Stimulated activated CD4-positive, alpha-beta T cell treated with anti-CD3 and anti-CD28 coated beads, Interleukin-15, amount 100 ng/mL, for 1 hour (primary cell): Measurements from ENCODE around the gene AURKB.
"Not testable (repeated sequence)": the region's sequence is repeated elsewhere in the genome, so short reads cannot be mapped to it uniquely, and the experiment has no call there.

Experiments
- DNase-seq, 2 donors: peaks; one replicate each; pipeline ENCODE4 v3.0.0-alpha.2; 2020; ENCODE audit warnings: low read depth in 1 of 2, low spot score in 1 of 2

Gene AURKB

GRCh38 chr17:8189041-8189710, 21.2 kb downstream of the AURKB start:
- DNase-seq: no peak

DNA sequence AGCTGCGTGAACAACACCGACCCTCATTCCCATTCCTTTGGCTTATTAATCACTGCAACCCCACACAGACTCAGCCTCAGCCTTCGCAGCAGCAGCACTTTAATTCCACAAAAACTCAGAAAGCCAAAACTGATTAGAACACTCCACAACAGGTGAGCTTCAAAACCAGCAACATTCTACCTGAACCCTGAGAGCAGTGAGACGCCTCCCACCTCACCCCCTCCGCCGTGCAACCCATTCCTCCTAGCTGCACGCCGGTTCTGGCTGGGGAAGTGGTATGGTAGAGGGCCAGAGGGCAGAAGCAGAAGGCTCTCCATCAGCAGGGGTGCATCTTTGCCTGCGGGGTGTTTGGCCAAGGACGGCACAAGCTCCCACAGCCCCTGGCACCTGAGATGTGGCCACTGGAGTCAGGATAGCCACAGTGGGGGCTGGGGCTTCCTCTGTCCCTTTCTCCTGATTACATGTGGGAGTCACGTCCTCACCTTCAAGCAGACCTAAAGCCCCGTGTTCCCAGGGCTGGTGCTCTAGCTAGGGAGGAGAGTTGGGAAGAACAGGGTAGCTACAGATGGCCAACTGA, 22.0 kb downstream of the AURKB start:
- no peak for DNase-seq

- DNase-seq: peak; percentile 77 to 88
Measured at GRCh38 chr17:8187517-8188262, 22.7 kb downstream of the AURKB start.

- DNase-seq: peak; percentile 80 to 92
Measured at GRCh38 chr17:8186787-8187516, 23.4 kb downstream of the AURKB start.

DNA sequence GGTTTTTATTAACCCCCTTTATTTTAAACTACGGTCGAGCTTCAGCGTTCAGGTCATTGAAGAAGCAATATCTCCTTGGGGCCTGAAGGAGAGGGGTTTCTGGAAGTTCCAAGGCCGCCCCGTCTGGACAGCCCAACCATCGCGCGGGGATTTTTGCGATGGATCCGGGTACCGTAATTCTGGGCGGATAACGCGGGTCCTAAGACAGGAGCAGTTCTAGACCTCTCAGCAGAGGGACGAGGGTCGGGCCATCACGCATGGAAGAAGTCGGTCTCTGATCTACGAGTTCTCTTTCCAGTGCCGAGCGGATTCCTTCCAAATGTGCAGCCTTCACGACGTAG, 24.0 kb downstream of the AURKB start:
- DNase-seq: no peak

DNA sequence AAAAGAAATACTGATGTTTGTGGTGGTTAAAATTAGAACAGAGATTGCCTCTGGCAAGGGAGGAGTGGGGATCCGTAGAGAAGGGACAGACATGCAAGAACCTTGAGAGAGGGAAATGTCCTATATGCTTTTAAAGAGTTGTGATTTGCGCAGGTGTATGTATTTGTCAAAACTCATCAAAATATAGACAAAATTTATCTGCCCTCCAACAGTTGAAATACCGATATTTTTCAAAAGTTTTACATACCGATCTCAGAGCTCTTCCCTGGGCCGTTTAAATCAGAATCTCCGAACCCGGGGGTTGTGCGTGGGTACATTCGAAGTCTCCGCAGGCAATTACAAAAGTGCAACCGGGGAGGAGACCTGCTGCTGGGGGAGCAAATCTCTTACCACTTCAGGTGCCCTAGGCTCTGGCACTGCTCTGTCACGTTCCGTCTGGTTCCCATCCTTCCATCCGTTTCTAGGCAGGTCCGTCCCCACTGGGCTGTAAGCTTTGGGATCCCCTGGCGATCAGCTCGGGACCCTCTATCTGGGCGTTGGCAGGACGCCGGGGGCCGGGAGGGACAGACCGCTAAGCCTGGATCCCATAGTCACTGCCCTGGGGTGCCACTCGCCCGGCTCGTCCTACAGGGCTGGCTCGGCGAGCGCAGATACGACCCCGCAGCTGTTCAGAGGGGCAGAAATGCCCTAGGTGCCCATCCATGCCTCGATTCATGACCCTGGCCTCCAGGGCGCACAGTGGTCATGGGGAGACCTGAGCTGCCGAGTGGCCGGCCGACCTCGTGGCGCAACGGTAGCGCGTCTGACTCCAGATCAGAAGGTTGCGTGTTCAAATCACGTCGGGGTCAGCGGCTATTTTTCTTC, 24.6 kb downstream of the AURKB start:
- peak; percentile 90 to 94 for DNase-seq

DNA sequence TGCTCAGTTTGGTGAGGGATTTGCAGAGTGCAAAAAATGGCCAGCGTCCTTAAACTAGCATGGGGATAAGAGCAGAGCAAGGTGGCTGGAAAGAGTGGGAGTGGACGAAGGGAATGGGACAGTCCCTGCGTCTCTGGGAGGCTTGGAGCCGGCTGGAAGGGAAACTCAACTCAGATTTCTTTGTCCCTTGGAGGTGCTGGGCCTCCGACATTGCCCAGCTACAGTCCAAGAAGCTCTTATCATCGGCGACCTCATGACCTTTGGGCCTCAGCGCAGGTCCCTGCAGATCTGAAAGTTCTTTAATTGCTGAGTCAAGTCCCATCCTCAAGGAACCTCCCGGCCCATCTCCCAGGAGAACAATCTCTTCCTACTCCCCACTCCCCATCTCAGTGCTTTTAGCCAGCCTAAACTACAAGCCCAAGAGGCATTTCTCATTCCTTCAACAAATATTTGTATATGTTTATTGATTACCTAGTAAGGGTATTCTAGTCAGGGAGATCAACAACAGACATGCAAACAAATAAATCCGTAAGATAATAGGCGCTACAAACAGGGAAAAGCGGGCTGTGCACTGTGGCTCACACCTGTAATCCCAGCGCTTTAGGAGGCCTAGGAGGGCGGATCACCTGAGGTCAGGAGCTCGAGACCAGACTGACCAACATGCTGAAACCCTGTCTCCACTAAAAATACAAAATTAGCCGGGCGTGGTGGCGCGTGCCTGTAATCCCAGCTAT, 33.2 kb downstream of the AURKB start:
- DNase-seq: no peak

DNA sequence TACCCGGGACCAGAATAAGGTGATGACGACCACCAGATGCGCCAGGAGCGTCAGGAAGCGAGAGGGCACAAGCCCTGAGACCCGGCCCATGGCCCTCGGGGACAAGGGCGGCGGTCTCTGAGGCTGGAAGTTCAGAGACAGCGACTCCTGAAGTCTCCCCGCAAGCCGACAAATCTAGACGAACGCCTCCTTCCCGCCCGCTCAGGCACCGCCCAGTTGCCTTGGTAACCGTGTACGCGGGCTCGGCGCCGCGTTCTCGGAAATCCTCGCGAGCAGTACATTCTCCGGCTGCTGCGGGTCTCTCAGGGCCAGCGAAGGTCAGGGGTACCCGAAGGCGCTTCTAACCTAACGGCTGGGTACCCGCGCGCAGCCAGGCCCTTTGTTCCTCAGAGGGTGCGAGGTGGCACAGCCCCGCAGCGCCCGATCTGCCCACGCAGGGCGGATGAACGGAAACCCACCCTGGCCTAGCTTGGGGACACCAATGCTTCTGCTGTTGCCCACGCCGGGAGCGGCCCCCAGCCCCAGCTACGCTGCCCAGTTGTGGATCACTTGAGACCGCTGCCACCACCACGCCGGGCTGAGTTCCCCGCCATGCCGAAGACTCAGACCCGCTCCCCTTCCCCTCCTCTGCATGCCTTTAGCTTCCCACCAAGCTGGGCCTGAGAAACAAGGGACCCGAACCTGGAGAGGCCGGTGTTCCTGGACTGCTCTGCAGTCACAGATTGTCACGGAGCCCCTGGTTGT, 34.0 kb downstream of the AURKB start, which contains the start of gene TMEM107:
TSS of gene TMEM107 (minus strand) at position 184 of the 744 bp plus-strand sequence. CDS start at position 90, 94 bp downstream.
- DNase-seq: peak; percentile 71 to 73

- DNase-seq: no peak
Measured at GRCh38 chr17:8175795-8176196, 34.6 kb downstream of the AURKB start.

DNA sequence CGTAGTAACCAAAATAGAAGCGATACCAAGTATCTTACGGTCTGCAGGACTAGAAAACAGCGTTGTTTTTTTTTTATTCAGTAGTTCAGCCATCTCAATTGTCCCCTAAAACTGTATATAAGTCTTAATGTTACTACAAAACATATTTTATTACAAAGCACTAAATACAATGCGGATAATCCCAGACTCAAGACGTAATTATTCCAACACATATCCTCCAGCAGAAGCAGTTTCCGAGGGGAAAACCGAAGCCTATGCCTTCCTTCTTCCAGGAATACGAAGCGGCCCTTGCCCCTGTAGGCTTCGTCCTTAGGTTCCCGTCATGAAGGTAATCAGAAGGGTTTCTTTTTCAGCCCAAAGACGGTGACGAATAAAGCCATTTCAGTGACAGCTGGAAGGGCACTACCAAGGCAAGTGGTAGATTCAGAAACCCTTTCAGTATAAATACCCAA, 36.5 kb downstream of the AURKB start:
- no peak for DNase-seq

DNA sequence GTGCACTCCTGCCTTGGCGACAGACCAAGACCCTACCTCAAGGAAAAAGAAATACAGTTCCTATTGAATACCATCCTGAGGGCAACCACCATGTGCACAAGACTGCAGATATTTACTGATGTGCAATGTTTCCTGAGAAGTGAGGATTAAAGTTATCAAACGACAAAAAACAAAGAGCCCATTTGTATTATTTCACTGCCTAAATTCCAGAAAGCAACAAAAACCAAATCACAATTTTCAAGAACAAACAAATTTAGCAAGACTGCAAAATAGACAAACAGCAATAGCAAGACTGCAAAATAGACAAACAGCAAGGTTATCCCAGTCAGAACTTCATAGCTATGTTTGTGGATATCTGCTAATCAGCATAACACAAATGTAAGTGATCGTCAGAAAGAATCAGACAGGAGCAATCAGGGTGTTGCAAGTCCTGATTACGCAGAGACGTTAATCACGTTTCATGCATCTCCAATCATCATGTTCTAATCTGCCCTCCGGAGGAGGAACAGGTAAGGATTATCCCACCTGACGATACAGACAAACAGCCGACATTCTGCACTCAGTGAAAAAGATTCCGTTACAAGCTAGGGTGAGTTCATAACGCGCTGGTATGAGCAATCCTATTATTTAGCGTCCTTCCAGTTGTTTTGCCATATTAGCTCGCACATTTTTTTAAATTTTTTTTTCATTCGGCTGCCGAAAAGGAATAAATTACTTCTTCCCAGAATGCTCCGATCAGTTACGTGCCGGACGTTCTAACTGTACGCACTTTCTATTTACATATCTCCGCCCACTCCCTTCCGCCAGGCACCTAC, 37.1 kb downstream of the AURKB start:
- no peak for DNase-seq

DNA sequence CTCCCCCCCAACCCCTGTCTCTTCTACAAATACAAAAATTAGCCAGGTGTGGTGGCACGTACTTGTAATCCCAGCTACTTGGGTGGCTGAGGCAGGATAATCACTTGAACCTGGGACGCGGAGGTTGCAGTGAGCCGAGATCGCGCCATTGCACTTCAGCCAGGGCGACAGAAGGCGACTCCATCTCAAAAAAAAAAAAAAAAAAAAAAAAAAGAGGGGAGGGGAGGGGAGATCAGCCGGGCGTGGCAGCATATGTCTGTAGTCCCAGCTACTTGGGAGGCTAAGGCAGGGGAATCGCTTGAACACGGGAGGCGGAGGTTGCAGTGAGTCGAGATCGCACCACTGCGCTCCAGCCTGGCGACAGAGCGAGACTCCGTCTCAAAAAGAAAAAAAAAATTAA, 40.2 kb downstream of the AURKB start:
- not testable (repeated sequence) for DNase-seq

- DNase-seq: no peak
Measured at GRCh38 chr17:8167526-8167925, 42.8 kb downstream of the AURKB start.

- DNase-seq: no peak
Measured at GRCh38 chr17:8166731-8167130, 43.6 kb downstream of the AURKB start.

GRCh38 chr17:8164815-8165131, 45.6 kb downstream of the AURKB start:
- DNase-seq: no peak

- DNase-seq: no peak
Measured at GRCh38 chr17:8163978-8164814, 46.2 kb downstream of the AURKB start.
